GM12878 (cell line): Measurements from ENCODE around the gene KRT12. TPM values are rescaled to one million over a fixed set of nuclear protein-coding genes. Genes with fewer than 3 reads are reported as not detected.

Experiments used
- ATAC-seq: fragments of 200-7000 bp; cut with Tn5 transposase; 3 replicates; pipeline ENCODE4 v1.9.1; 2020; ENCODE audit warnings: mild to moderate bottlenecking, moderate library complexity
- BruUV-seq: library from RNA; stranded (reverse); fragments of 400-500 nt; replicated peaks from 2 replicates; lab custom pipeline; 2021; lab: Mats Ljungman, UMichigan
- CTCF ChIA-PET: fragments of 300-600 bp; sonication (Branson Sonifier 250); formaldehyde crosslinking; extraction: SDS; loops from one replicate; lab custom pipeline; 2021; ENCODE audit warnings: inconsistent platforms; lab: Yijun Ruan, JAX
- POLR2A ChIA-PET: fragments of 350-600 bp; formaldehyde crosslinking; extraction: SDS; loops from one replicate; lab custom pipeline; 2021; ENCODE audit warnings: inconsistent platforms; lab: Charles Lee
- RAD21 ChIA-PET: fragments of 300-600 bp; sonication (Branson Sonifier 250); formaldehyde crosslinking; loops from one replicate; lab custom pipeline; 2023; ENCODE audit warnings: antibody characterized with exemption; ENCODE audit not compliant: unreplicated experiment; lab: Charles Lee
- SMC1A ChIA-PET: fragments of 300-600 bp; sonication (Branson Sonifier 250); formaldehyde crosslinking; loops from one replicate; lab custom pipeline; 2023; ENCODE audit not compliant: unreplicated experiment, uncharacterized antibody; lab: Charles Lee
- DNase-seq: peaks from one replicate; pipeline ENCODE4 v3.0.0-alpha.2; 2011; ENCODE audit warnings: low read depth, low spot score
- FAIRE-seq: peaks from 3 replicates; lab custom pipeline; 2011; peaks lifted over from hg19 to GRCh38; lab: Jason Lieb, UNC
- H2AFZ ChIP-seq: 2 replicates; pipeline ENCODE4 v1.6.0; 2011; ENCODE audit warnings: low read depth, low read length, control low read depth; ENCODE audit not compliant: control insufficient read depth
- H3K27ac ChIP-seq: 2 replicates; pipeline ENCODE4 v1.5.1; 2011; ENCODE audit warnings: control low read depth; ENCODE audit not compliant: control insufficient read depth, insufficient read depth
- H3K27me3 ChIP-seq, 2 experiments: replicated peaks in 1 of 2; 2 replicates each; pipeline versions ENCODE4 v1.6.0 to v1.6.1; 2011; ENCODE audit warnings: low read length in 1 of 2; ENCODE audit not compliant: control insufficient read depth in 2 of 2, insufficient read depth in 2 of 2
- H3K36me3 ChIP-seq, 2 experiments: 2 replicates each; pipeline ENCODE4 v1.5.1; 2011; ENCODE audit warnings: low read length in 1 of 2; ENCODE audit not compliant: control insufficient read depth in 2 of 2, insufficient read depth in 2 of 2
- H3K4me1 ChIP-seq: 2 replicates; pipeline ENCODE4 v1.6.1; 2011; ENCODE audit warnings: mild to moderate bottlenecking, low read length, moderate library complexity, mixed read lengths; ENCODE audit not compliant: control insufficient read depth, insufficient read depth
- H3K4me2 ChIP-seq: 2 replicates; pipeline ENCODE4 v1.6.0; 2011; ENCODE audit warnings: control low read depth; ENCODE audit not compliant: control insufficient read depth, insufficient read depth
- H3K4me3 ChIP-seq: fragments of 200-600 bp; sonication (generic); 2 replicates; pipeline ENCODE4 v1.5.1; 2016
- H3K79me2 ChIP-seq: 2 replicates; pipeline ENCODE4 v1.6.0; 2011; ENCODE audit warnings: low read length; ENCODE audit not compliant: control insufficient read depth, insufficient read depth
- H3K9ac ChIP-seq: 2 replicates; pipeline ENCODE4 v1.8.0; 2011; ENCODE audit warnings: low read length, control low read depth, mixed read lengths; ENCODE audit not compliant: control insufficient read depth, insufficient read depth
- H3K9me3 ChIP-seq: replicated peaks from 3 replicates; pipeline ENCODE4 v1.5.1; 2011; ENCODE audit warnings: mild to moderate bottlenecking, low read length; ENCODE audit not compliant: control insufficient read depth, insufficient read depth
- H4K20me1 ChIP-seq: 2 replicates; pipeline ENCODE4 v1.6.0; 2011; ENCODE audit not compliant: control insufficient read depth, insufficient read depth
- KLF5 ChIP-seq: fragments of 450-650 bp; IDR thresholded peaks from 2 replicates; pipeline ENCODE4 v1.6.1; 2014; ENCODE audit warnings: mild to moderate bottlenecking; ENCODE audit not compliant: partially characterized antibody
- MEF2B ChIP-seq: fragments of 450-650 bp; IDR thresholded peaks from 2 replicates; pipeline ENCODE4 v1.6.1; 2018; ENCODE audit warnings: mild to moderate bottlenecking, moderate library complexity; ENCODE audit not compliant: partially characterized antibody, poor library complexity, severe bottlenecking
- NFIC ChIP-seq: IDR thresholded peaks from 2 replicates; pipeline ENCODE4 v1.6.1; 2012; ENCODE audit warnings: low read depth, mild to moderate bottlenecking, inconsistent platforms, low read length, moderate library complexity
- RFX5 ChIP-seq: IDR thresholded peaks from 2 replicates; pipeline ENCODE4 v1.6.1; 2011; ENCODE audit warnings: low read depth, low read length, improper control_type of control experiment
- SREBF1 ChIP-seq: IDR thresholded peaks from 2 replicates; pipeline ENCODE4 v1.6.1; 2012; ENCODE audit warnings: mild to moderate bottlenecking, low read length
- TCF3 ChIP-seq: IDR thresholded peaks from 2 replicates; pipeline ENCODE4 v1.6.1; 2012; ENCODE audit warnings: low read depth, mild to moderate bottlenecking, low read length, borderline replicate concordance; ENCODE audit not compliant: insufficient read depth
- ZBTB4 ChIP-seq: fragments of 450-650 bp; formaldehyde crosslinking; IDR thresholded peaks from 2 replicates; pipeline ENCODE4 v1.4.0; 2022; ENCODE audit warnings: mild to moderate bottlenecking, moderate library complexity
- ZNF687 ChIP-seq: fragments of 450-650 bp; IDR thresholded peaks from 2 replicates; pipeline ENCODE4 v1.6.1; 2017; ENCODE audit warnings: mild to moderate bottlenecking, moderate library complexity
- WGBS: methylation state at CpG from one replicate; pipeline ENCODE4 v1.1.6; 2016; ENCODE audit warnings: low lambda C conversion rate; ENCODE audit not compliant: insufficient replicate concordance, insufficient coverage; ENCODE audit errors: missing lambda C conversion rate; 5-methylcytosine and 5-hydroxymethylcytosine counted together
- in situ Hi-C: fragments of 300-500 bp; cut with MboI; formaldehyde crosslinking; loops from 9 replicates; pipeline ENCODE4 v1.14.3; 2018; ENCODE audit warnings: mixed read lengths
- intact Hi-C: fragments of 100-400 bp; cut with micrococcal nuclease; formaldehyde crosslinking; loops from one replicate; pipeline ENCODE4 v1.14.2; 2022; ENCODE audit not compliant: unreplicated experiment
- polyA plus RNA-seq, 11 experiments: library from polyadenylated mRNA; depleted of rRNA in 4 of 11; unstranded in 6 of 11; stranded (reverse) in 5 of 11; fragments of >200 nt; fragmentation: Nextera tagmentation in 4 of 11; fragmentation: Illumina TruSeq in 1 of 11; extraction: Ambion mirVana in 4 of 11; extraction: Trizol in 1 of 11; gene quantifications; 1 replicate in 1 of 11; 2 replicates in 10 of 11; pipeline versions ENCODE4 v1.2.1 to v1.2.3, GENCODE V29; 2011 to 2016; ENCODE audit warnings: inconsistent platforms in 2 of 11, missing spikeins in 2 of 11, low read depth in 1 of 11
- total RNA-seq, 4 experiments: library from RNA; depleted of rRNA in 3 of 4; stranded (reverse); fragments of >200 nt in 3 of 4; fragmentation: Illumina TruSeq in 1 of 4; extraction: Trizol in 1 of 4; gene quantifications; 2 replicates each; pipeline versions ENCODE4 v1.2.1 to v1.2.3, GENCODE V29; 2013 to 2021

The KRT12 gene
- total and polyA plus RNA-seq, 10 of the 15 experiments (the other 5 are each of a cell fraction or from before 2014, with no cell fraction given): not detected

- DNase-seq (no peak), ATAC-seq (no peak), FAIRE-seq (no peak)
- in situ Hi-C loops (loop anchor here (5.0 kb wide), 1 partner anchor 641 kb away; no protein-coding TSS in a partner anchor), intact Hi-C loops (loop anchor here (5.0 kb wide), 1 partner anchor 289 kb away; no protein-coding TSS in a partner anchor)
- Histone ChIP-seq H3K4me2 (no peak overlapping the region), H3K27me3 (peaks cover 0 to 4% of the 10 kb centered on the region in 2 experiments; a peak in 1 of 4 replicates), H3K79me2 (no peaks in the 10 kb centered on the region), H3K4me1 (no peaks in the 10 kb centered on the region), H3K9ac (no peak overlapping the region), H4K20me1 (no peaks in the 10 kb centered on the region), H2AFZ (no peak overlapping the region), H3K4me3 (no peak overlapping the region), H3K27ac (no peak overlapping the region), H3K36me3 (no peaks in the 10 kb centered on the region), H3K9me3 (no peaks in the 10 kb centered on the region)
- 34% methylated on average over 4 of the region's 4 CpGs for whole genome bisulfite sequencing
- BruUV-seq: no TSS peak
- RAD21 ChIA-PET: interaction anchor here (0.7 to 1.4 kb wide), 3 partner anchors 282 to 756 kb away, joined by 3 read pairs; no protein-coding TSS in a partner anchor
- POLR2A ChIA-PET: no interaction called here
- TF ChIP-seq TCF3: no peak
- SMC1A ChIA-PET: interaction anchor here (0.8 kb wide), 1 partner anchor 11 kb away, joined by 3 read pairs; no protein-coding TSS in a partner anchor
- CTCF ChIA-PET: interaction anchor here (0.6 to 1.8 kb wide), 4 partner anchors 388 to 1490 kb away, joined by 3 to 6 read pairs (median 4); no protein-coding TSS in a partner anchor
Observed at GRCh38 chr17:40906613-40907012, 39.6 kb upstream of the KRT12 start.

DNA sequence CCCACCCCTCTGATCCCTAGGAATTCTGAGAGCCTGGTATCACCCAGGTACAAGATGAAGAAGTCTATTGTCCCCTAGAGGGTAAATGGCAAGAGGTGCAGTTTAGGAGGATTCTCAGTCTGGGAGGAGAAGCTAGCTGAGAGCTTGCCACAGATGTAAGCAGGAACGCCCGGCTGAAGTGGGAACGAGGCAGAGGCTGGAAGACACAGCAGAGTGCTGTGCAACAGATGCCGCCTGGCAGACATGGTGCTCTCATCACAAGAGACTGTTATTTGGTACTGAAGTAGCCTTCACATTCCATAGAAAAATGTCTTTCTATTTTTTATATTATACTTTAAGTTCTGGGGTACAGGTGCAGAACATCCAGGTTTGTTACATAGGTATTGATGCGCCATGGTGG lies 38.3 kb upstream of the KRT12 start:
- ATAC-seq (no peak), FAIRE-seq (no peak), DNase-seq (no peak)
- RAD21 ChIA-PET: interaction anchor here (1.1 to 1.2 kb wide), 2 partner anchors 18 to 757 kb away, joined by 3 read pairs; no protein-coding TSS in a partner anchor
- Histone ChIP-seq H3K79me2 (no peaks in the 10 kb centered on the region), H3K27ac (no peak overlapping the region), H3K36me3 (no peaks in the 10 kb centered on the region), H4K20me1 (no peaks in the 10 kb centered on the region), H2AFZ (no peak overlapping the region), H3K9me3 (no peaks in the 10 kb centered on the region), H3K4me2 (no peak overlapping the region), H3K27me3 (peaks cover 0 to under 1% of the 10 kb centered on the region in 2 experiments; a peak in 1 of 4 replicates), H3K4me3 (no peak overlapping the region), H3K9ac (no peak overlapping the region), H3K4me1 (no peaks in the 10 kb centered on the region)
- CTCF ChIA-PET: interaction anchor here (2.8 kb wide), 1 partner anchor 644 kb away, joined by 12 read pairs; no protein-coding TSS in a partner anchor
- SMC1A ChIA-PET: interaction anchor here (1.1 to 1.3 kb wide), 2 partner anchors 10 to 644 kb away, joined by 3 to 4 read pairs; no protein-coding TSS in a partner anchor
- intact Hi-C loops: loop anchor here (5.0 kb wide), 1 partner anchor 288 kb away; no protein-coding TSS in a partner anchor
- 59% methylated on average over 5 of the region's 5 CpGs for WGBS
- BruUV-seq: no TSS peak
- POLR2A ChIA-PET: no interaction called here
- in situ Hi-C loops: loop anchor here (5.0 kb wide), 1 partner anchor 642 kb away; no protein-coding TSS in a partner anchor
- TF ChIP-seq ZBTB4 (CRISPR knock-in tag): no peak
- TF ChIP-seq ZNF687: no peak
- TF ChIP-seq KLF5: no peak
- no peak for TF ChIP-seq SREBF1
- no peak for TF ChIP-seq MEF2B
- TF ChIP-seq NFIC: no peak
- no peak for TF ChIP-seq RFX5
- TF ChIP-seq TCF3: no peak
